ENCODE measurements around the gene SLC6A18.

The SLC6A18 gene

DNA sequence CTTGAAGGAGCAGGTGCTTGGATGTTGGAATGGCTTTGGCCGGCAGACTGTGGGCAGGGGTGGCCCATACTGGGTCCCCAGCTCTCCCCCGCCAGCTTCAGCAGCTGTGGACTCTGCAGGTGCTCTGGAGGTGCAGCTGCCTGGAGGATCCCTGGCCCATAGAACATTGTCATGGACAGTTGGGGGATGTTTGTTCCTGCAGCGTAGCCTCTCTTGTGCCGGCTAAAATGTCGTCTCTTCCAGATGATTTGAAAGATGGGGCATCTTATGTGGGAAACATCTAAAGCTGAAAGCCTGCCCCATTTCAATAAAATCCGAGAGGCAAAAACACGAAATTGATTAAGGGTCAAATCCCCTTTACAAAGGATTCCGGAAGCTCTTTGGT lies 37.2 kb upstream of the SLC6A18 start:
- no peak for DNase-seq

DNA sequence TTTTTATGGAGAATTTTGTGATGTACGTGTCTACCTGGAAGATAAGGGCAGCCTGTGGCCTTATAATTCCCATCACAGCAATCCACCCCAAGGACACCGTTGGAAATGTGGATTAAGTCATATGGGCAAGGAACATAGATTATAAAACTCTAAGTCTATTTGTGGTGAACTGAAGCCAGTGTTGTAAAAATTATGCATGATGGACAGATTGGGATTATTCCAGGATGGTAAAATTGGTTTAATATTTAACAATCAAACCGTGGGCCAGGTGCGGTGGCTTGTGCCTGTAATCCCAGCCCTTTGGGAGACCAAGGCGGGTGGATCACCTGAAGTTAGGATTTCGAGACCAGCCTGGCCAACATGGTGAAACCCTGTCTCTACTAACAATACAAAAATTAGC lies 36.7 kb upstream of the SLC6A18 start:
- no peak for DNase-seq

GRCh38 chr5:1189269-1189668 lies 35.9 kb upstream of the SLC6A18 start:
- no peak for DNase-seq

- no peak for DNase-seq
Observed at GRCh38 chr5:1190278-1190677, 34.9 kb upstream of the SLC6A18 start.

GRCh38 chr5:1190837-1191239 lies 34.3 kb upstream of the SLC6A18 start:
- no peak for DNase-seq

GRCh38 chr5:1192971-1193590 lies 32.1 kb upstream of the SLC6A18 start:
- no peak for DNase-seq

GRCh38 chr5:1193591-1193985 lies 31.6 kb upstream of the SLC6A18 start:
- no peak for DNase-seq

- no peak for DNase-seq
Observed at GRCh38 chr5:1194378-1194777, 30.8 kb upstream of the SLC6A18 start.

GRCh38 chr5:1195439-1195838 lies 29.7 kb upstream of the SLC6A18 start:
- DNase-seq: no peak

DNA sequence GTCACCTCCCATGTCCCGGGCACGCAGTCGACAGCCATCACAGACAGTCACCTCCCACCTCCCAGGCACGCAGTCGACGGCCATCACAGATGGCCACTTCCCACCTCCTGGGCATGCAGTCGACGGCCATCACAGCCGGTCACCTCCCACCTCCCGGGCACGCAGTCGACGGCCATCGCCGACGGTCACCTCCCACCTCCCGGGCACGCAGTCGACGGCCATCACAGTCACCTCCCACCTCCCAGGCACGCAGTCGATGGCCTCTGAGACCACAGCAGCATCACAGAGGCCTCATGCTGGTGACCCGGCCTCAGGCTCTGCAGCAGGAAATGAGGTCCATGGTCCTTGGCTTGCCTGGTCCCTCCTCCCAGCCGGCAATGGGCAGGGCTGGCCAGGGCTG lies 29.3 kb upstream of the SLC6A18 start:
- no peak for DNase-seq

DNA sequence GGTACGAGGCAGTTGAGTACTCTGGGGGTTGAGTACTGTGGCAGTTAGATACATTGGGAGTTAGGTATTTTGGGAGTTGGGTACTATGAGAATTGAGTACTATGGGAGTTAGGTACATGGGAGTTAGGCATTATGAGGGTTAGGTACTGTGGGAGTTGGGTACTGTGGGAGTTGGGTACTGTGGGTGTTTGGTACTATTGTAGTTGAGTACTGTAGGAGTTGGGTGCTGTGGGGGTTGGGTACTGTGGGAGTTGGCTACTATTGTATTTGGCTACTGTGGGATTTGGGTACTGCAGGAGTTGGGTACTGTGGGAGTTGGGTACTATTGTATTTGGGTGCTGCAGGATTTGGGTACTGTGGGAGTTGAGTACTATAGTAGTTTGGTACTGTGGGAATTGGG lies 28.6 kb upstream of the SLC6A18 start:
- no peak for DNase-seq

GRCh38 chr5:1197876-1198666 lies 27.1 kb upstream of the SLC6A18 start:
- no peak for DNase-seq

- no peak for DNase-seq
Observed at GRCh38 chr5:1199340-1199648, 25.9 kb upstream of the SLC6A18 start.

- DNase-seq: no peak
Observed at GRCh38 chr5:1199649-1200494, 25.3 kb upstream of the SLC6A18 start.

- DNase-seq: no peak
Observed at GRCh38 chr5:1200495-1201326, 24.5 kb upstream of the SLC6A18 start.

- DNase-seq: no peak
Observed at GRCh38 chr5:1201327-1202025, 23.7 kb upstream of the SLC6A18 start, which contains the start of gene SLC6A19. TSS of gene SLC6A19 (plus strand) at chr5:1201595. CDS start at chr5:1201651, 56 bp downstream.

GRCh38 chr5:1202026-1202797 lies 23.0 kb upstream of the SLC6A18 start:
- DNase-seq: no peak

DNA sequence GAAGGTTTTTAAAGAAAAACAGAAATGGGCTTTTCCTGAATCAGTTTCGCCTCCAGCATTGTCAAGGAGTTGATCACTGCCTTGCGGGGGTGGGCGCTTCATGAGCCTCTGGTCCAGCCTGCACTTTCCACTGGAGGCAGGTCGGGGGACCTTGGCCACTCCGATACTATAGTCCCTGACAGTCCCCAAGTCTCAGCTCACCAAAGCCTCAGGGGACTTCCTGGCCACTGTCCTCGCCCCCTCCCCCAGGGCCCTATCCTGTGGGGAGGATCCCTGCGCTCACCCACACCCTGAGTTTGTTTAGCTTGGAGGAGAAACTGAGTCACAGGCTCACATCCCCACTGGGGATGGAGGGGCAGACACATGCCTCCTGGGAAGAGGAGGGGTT lies 22.4 kb upstream of the SLC6A18 start:
- DNase-seq: no peak

- DNase-seq: no peak
Observed at GRCh38 chr5:1203311-1203967, 21.7 kb upstream of the SLC6A18 start.

- no peak for DNase-seq
Observed at GRCh38 chr5:1203968-1204692, 21.1 kb upstream of the SLC6A18 start.
